Activated T-cell treated with anti-CD3 and anti-CD28 coated beads, Interleukin-2, amount 50 U/mL, for 1 hour (primary cell): Measurements from ENCODE around the gene LECT2.

Experiments
- DNase-seq: peaks from one replicate; pipeline ENCODE4 v3.0.0-alpha.2; 2020

LECT2 gene

DNA sequence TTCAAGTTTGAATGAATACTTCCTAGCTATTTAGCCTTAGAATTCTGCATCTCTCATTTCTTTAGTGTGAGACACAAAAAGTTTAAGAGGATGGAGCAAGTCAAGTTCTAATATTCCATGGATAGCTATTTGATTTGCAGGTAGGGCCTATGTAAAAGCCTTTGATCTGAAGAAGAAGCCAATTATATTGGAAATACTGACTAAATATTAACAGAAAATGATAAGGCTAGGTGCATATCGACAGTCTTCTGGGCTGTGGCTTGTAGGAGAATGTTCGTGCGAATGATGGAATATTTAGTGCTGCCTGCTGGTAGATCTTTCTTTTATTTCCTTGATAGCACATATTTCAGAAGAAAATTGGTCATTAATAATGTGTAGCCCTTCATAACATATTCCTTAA lies at the start of gene LECT2:
Gene LECT2, minus strand, starts transcription at position 85 of the 400 bp plus-strand sequence. CDS start 150 bp downstream, outside the sequence.
- DNase-seq = no peak

DNA sequence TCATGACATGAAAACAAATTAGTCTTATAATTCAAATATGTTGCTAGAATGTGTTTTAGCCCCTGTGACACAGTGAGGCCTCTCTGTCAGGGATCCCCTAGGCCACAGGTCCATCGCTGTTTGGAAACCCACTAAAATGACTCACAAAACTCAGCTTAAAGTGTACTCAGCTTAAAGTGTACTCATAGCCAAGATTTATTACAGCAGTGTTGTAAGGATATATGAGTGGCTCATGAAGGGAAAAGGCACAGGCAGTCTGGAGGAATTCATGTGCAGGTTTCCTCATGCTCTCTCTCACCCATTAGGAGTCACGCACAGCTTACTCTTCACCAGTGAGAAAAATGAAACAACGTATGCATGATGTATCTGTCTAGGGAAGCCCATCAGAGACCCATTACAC lies 49.7 kb upstream of the LECT2 start:
- no peak for DNase-seq

DNA sequence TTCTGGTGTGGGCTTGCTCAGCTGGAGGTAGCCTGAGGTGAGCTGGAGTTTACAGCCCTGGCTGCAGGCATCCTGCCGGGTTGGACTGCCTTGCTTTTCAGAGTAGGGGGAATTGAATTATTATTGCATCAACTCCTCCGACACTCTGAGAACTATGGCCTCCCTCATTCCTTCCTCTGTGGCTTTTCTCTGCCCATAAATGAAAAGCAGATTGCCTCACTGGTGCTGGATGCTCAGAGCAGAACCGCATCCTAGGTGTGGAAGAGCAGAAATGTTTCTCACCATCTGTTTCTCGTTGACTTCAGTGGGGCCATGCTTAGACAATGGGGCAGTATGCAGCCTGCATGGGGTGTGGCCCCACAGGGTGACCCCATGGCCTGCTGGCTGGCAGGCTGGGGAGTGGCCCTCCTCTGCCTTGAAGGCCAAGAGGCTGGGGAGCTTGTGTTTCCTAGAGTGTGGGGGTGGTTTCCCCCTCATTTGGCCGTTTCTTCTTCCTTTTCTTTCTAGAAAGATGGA lies 46.7 kb upstream of the LECT2 start:
- DNase-seq = no peak

DNA sequence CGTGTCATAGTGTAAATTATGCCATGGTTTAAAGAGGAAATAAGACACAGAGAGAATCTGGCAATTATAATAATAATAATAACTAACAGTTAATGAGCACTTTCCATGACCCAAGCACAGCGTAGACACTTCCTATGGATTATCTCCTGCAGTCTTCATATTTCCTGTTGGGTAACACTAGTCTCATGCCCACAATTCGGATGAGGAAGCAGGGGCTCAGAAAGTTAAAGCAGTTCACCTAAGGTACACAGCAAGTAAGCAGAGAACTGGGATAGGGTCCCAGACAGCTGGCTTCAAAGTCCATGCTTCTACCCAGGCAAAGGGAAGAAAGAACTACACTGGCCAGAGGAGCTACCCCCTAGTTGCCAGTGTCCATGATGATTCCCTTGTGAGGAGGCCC lies 46.1 kb upstream of the LECT2 start:
- no peak for DNase-seq

DNA sequence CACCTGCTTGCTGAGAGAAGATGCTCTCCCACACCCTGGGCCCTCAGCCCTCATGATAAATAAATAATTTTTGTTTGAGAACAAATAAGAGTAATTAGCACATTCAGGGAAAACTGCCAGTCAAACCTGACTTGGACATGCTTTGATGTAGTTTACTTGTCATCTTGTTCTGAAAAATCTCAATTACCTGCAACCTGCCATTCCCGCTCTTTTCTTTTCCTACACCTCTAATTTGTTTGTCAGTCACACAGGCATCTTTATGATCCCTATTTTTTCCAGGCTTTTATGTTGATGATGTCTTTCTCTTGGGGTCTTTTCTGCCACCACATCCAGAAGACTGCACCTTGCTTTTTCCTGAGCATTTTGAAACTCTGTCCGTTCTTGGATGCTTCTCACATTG lies 45.4 kb upstream of the LECT2 start:
- no peak for DNase-seq

DNA sequence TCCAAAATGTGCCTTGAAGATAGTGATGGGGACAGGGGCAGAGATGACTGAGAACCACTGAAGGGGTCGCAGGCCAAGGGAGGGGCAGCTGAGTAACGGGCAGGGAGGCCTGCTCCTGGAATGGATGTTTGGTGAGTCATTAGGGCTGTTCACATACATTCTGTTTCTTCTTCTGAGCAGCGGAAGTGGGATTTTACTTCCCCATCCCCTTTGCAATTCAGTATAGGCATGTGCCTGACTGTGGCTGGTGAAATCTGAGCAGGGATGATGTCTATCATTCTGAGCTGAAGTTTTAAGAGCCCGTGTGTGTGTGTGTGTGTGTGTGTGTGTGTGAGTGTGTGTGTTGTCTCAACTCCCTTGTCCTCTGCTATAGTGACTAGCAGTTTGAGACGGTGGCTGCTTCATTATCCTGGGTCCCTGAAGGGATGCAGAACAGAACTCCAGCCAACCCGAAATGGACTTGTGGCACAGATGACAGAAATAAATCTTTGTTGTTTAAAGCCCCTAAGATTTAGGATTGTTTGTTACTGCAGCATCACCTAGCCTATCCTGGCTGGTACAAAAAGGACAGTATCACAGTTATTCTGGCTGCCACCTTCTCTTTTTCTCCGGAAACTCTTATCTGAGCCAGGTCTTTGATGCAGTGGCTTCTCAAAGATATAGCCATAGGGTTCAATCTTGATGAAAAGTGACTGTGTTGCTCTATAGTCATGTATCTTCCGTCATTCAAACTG lies 44.8 kb upstream of the LECT2 start:
- no peak for DNase-seq

DNA sequence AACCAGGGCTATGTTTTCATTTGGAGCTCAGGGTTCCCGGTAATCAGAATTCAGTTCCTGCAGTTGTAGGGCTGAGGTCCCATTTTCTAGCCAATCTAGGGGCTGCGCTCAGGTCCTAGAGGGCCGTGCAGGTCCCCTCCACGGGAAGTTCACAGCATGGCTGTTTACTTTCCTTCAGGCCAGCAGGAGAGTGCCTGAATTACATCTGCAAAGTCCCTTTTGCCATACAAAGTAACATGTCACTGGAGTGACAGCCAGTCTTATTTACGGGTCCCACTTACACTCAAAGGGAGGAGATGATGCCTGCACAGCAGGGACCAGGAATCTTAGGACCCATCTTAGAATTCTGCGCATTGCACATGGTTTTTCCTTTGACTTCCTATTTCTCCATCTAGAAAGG lies 44.1 kb upstream of the LECT2 start:
- no peak for DNase-seq

DNA sequence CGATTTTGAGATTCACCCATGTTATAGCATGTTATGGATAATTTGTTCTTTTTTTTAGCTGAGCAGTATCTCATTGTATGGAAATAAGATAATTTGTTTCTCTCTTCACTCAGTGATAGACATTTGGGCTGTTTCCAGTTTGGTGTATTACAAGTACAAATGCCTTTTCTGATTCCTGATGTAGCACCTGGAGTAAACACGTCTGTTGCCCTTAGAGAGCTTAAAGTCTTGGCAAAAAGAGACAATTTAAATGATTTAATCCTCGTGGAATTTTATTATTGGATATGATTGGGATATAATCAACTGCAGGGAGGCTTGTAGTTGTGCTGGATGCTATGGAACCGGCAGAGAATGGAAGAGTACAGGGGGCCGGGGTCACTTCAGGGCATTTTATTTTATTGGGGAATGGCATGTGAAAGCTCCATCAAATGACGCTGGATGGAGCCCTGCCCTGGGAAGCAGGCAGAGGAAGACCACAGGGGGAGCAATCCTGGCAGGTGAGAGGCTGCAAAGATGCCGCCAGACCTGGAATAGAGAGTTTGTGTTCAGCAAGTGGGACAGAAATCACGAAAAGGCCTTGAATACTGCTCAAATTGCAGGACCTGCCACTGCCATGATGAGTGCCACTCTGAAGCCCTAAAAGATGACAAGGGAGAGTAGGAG lies 43.0 kb upstream of the LECT2 start:
- DNase-seq = no peak

DNA sequence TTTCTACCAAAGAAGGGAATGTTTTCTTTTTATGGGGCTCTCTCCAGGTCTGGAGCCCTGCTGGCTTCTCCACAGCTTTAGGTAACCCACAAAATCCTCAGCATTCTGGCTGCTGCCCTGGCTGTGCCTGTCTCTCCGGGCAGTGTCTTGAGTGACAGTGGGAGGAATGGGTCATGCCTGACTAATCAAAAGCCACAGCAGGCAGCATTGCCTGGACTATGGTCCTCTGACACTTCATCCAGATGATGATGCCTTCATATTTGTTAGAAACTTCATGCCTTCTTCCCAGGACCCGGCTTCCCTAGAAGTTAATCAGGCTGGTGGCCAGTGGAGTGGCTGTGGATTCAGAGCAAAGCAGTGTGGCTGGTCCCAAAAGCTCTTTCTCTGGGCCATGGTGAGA lies 41.8 kb upstream of the LECT2 start:
- DNase-seq = no peak

DNA sequence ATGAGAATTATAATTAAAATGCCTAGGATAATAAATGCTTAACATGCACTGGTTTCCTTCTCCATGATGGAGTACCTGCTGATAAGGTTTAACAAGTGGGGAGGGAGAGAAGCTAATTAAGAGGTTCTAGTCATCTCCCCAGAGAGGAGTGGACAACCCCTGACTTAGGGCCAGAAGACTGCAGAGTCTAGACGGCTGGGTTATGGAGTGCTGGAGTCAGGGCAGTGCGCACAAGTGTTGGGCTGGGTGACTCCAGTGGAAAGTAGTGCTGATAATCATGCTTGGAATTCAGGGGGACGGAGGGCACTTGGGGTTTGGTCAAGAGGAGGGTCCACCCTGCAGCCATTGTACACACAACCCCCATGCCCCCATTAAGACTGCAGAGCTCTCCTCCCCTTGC lies 41.2 kb upstream of the LECT2 start:
- DNase-seq = no peak

DNA sequence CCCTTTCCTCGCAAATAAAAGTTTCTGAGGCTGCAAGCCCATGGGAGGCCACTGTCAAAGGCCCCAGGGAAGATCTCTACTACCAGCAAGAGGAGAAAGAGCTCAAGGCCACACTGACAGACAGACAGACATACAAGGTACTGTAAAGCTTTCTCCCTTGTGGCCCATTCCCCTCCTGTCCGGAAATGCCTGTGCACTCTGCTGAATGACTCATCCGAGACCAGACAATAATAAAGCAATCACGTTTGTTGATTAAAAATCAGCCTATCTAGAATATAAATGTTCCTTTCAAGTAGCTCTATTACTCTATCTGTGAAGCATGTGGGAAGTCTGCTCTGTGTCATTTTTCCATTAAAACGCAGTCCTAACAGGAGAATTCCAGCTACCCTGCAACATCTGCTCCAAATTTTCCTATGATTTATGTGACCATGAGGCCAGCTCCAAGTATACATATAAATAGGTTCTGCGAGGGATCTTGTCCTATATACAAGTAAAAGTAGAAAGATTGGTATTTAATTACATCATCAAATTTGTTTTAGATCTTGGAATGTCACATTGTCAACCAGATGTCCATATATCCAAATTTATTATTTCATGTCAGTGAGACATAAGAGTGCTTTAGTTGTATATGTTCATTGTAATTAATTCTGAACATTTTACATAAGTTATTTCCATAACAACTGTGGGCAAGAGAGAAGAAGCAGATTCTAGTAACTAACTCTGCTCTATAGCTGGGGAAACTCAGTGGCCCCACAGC lies 39.3 kb upstream of the LECT2 start:
- no peak for DNase-seq

DNA sequence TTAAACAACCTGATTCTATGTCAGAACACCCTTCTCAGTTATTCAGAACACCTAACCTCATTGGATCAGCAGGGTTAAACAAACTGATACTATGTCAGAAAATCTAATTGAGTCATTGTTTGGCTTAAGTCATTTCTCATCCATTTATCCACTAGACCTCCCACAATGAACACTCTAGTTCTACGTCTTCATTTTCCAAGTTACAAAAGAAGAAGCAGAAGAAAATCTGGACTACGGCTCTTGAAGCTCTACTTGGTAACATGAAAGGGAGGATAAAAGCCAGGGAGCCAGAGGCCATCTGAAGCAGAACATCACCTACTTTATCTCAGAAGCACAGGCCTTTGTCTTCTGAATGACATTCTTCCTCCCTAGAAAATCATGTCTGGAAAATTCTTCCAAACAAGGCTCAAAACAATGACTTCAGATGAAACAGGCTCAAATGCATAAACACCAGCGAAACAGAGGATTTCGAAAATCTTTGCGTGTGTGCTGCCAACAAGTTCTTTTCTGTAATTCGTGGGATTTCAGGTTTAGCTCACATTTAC lies 38.6 kb upstream of the LECT2 start:
- DNase-seq = no peak

DNA sequence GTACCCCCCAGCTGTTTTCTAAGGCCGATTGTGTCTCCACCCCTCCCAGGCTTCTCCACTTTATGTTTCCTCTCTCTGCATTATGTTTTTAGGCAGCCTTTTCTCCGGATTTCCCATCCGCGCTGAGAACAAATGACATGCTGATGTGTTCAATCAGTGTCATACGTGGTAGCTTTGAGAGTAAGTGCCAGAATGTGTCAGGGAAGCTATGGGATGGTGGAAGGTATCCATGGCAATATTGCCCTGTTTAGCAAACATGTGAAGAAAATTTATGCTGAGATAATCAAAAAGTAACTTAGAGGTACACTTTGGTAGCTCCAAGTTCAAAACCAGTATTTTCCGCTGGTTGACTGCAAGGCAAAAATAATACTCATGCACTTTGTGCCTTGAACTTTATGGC lies 36.6 kb upstream of the LECT2 start:
- DNase-seq = no peak

DNA sequence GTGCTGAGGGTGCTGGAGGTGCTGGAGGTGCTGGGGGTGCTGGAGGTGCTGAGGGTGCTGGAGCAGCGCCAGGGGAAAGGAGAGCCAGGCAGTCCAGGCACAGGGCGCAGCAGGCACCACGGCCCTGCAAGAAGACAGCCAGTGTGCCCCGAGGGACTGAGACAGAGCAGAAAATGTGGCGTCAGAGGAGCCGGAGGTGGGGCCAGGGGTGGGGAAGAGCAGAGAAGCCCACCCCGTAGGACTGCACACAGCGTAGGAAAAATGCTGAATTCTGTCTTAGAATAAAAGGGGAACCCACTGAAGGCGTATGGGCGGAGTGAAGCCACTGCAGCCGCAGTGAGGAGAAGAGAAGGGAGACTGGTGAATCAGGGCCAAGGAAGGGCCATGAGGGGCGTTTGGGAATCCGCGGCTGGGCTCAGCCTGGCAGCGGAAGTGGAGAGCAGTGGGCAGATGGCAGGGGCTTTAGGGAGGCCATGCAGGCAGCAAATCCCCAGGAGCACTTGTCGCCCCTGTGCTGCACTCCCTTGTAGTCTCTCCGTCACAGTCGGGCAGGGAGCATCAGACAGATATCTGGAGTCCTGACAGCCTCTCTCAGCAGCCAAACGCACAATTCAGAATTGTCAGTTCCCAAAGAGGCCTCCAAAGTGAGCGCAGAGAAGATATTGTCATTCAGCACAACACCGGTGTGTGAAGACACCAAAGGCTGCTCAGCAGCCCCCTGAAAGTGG lies 35.9 kb upstream of the LECT2 start:
- DNase-seq = no peak

DNA sequence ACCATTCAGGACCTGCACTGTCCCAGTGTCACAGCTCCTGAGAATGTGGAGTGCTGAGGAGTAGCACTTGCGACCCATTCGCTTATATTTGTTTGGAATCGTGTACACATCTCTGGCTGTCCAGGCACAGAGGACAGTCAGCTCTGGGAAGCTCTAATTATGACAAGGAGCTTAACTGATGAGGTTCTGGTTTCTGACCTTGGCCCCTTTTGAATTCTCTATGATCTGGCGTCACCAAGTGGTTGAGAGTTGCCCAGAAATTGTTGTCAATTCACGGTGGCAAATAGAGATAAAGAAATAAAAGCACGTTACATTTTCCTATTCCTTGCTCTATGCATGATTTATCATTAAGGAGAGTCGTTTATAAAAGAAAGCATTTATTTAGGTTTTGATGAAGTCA lies 34.9 kb upstream of the LECT2 start:
- no peak for DNase-seq

DNA sequence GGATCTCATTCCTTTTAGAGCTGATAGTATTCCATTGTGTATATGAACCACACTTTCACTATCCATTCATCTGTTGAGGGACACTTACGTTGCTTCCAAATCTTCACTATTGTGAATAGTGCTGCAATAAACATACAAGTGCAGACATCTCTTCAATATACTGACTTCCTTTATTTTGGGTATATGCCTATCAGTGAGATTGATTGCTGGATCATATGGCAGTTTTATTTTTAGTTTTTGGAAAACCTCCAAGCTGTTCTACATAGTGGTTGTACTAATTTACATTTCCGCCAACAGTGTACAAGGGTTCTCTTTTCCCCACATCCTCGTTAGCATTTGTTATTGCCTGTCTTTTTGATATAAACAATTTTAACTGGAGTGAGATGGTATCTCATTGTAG lies 33.8 kb upstream of the LECT2 start:
- DNase-seq = no peak

DNA sequence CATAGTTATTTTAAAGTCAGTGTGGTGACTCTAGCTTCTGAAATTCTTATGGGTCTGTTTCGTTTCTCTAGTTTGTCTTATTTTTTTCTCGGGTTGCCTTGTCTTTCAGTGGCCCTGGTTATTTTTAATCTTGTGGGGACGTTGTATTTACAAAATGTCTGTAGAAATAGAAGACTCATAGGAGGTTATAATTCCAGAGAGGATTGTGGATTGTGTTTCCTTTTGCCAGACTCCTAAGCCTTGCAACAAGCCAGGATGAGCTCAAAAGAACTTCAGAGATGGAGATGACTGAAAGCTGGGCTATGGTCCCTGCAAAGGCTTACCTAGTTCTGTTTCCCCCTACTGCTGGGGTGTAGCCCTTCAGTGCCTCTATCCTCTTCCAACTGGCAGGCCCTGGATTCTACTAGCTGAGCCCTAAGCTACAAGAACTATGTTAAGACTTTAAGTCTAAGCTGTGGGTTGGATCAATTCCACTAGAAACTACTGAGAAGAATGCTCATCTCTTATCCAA lies 32.2 kb upstream of the LECT2 start:
- DNase-seq = no peak

DNA sequence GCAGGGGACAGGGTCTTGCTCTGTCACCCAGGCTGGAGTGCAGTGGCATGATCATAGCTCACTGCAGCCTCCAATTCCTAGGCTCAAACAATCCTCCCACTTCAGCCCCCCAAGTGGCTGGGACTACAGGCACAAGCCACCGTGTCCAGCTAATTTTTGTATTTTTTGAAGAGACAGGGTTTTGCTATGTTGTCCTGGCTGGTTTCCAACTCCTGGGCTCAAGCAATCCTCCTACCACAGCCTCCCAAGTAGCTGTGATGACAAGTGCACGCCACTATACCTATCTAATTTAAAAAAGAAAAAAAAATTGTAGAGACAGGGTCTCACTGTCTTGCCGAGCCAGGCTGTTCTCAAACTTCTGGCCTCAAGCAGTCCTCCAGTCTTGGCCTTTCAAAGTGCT lies 31.6 kb upstream of the LECT2 start:
- no peak for DNase-seq

DNA sequence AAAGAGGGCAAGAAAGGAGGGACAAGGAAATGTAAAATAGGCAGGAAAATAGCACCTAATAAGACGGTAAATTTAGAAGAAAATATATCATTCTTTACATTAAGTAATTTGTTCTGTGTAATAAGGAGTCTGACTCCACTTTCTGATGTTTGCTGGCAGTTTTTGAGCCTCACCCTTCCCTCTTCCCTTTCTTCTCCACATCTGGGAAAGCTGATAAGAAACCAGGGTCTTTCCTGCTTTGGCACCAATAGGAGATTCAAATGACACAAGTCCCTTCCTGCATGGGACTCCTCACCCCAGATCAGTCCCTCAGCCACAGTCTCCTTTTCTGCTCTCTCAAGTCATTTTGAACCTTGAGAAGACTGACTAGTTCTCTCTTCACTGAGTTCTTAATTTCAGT lies 31.2 kb upstream of the LECT2 start:
- DNase-seq = no peak

DNA sequence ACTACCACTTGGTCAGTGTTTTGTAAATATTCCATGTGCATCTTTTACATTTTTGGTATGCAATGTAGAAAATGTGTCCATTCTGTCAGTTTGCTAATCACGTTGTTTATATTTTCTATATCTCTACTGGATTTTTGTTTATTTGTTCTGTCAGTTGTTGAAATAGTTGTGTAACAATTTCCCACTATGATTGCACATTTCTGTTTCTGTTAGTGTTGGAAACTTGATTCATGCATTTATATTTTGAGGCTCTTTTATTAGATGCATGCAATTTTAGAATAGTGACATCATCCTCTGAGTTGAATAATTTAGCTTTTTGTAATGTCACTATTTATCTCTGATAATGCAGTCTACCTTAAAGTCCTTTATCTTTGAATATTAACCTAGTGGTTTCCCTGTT lies 25.8 kb upstream of the LECT2 start:
- DNase-seq = no peak

DNA sequence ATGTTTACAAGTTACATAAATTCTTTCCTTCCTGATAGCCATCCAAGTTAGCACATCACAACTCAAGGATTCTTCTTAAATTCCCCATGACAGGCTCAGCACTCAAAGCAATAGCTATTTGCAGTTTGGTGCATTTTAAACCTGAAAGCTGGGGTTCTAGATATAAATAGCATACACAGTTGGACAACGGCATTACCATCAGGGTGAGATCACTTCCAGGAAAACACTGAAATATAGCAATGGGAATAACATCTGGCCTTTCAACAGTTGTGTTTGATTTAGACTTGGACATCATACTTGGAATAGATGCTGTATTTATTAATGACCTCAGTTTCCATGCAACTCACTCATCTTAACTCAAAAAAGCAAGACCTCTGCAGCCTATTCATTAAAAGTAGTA lies 24.7 kb upstream of the LECT2 start:
- no peak for DNase-seq

DNA sequence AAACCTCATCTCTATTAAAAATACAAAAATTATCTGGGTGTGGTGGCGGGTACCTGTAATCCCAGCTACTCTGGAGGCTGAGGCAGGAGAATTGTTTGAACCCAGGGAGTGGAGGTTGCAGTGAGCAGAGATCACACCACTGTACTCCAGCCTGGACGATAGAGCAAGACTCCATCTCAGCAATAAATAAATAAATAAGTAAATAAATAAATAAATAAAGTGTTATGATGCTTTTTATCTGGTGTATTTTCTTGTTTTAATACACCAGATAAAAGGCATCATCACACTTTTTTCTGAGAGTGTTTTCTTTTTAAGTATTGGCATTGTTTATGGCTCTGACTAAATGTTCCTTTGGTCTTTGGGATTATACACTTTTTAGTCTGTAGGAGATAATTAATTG lies 24.2 kb upstream of the LECT2 start:
- no peak for DNase-seq

DNA sequence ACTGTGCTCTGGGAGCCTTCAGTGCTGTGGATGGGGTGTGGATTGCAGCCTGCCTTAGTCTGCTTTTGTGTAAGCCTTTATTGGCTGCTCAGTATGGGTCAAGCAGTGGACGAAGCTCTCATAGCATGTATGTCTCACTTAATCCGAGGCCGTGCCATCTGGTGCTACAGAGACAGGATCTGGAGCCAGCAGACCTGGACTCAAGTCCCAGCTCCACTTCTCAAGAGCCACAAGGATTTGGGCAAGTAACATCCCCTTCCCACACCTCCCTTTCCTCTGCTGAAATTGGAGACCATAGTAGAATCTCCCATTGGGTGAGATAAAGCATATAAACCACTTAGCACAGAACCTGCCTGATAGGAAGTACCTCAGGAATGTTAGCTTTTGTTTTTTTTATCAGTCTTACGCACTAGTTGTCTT lies 23.4 kb upstream of the LECT2 start:
- no peak for DNase-seq
